22Rv1 (cell line): ENCODE data around the gene GRM1.

ENCODE experiments used
- ZFX ChIP-seq: fragments of 450-650 bp; IDR thresholded peaks from 2 replicates; pipeline ENCODE4 v1.6.1; 2017; ENCODE audit warnings: antibody characterized with exemption, borderline replicate concordance
- TF ChIP-seq, protein P1 (sequence below): fragments of 450-650 bp; IDR thresholded peaks from 2 replicates; pipeline ENCODE4 v1.5.1; 2017; ENCODE audit warnings: mild to moderate bottlenecking

- TF ChIP-seq, protein P1, sequence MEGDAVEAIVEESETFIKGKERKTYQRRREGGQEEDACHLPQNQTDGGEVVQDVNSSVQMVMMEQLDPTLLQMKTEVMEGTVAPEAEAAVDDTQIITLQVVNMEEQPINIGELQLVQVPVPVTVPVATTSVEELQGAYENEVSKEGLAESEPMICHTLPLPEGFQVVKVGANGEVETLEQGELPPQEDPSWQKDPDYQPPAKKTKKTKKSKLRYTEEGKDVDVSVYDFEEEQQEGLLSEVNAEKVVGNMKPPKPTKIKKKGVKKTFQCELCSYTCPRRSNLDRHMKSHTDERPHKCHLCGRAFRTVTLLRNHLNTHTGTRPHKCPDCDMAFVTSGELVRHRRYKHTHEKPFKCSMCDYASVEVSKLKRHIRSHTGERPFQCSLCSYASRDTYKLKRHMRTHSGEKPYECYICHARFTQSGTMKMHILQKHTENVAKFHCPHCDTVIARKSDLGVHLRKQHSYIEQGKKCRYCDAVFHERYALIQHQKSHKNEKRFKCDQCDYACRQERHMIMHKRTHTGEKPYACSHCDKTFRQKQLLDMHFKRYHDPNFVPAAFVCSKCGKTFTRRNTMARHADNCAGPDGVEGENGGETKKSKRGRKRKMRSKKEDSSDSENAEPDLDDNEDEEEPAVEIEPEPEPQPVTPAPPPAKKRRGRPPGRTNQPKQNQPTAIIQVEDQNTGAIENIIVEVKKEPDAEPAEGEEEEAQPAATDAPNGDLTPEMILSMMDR, result no peak
- TF ChIP-seq ZFX, result no peak
Observed at GRCh38 chr6:146434732-146435390, 406.0 kb downstream of the GRM1 start.
